HEK293 (cell line): Measurements from ENCODE around the gene AEBP1.

Experiments
- CTCF ChIA-PET: fragments of 350-600 bp; formaldehyde crosslinking; extraction: SDS; loops from one replicate; lab custom pipeline; 2021; ENCODE audit warnings: antibody characterized with exemption; lab: Yijun Ruan, JAX
- POLR2A ChIA-PET: fragments of 300-600 bp; formaldehyde crosslinking; extraction: SDS; loops from one replicate; lab custom pipeline; 2020; ENCODE audit warnings: antibody characterized with exemption, inconsistent platforms; lab: Yijun Ruan, JAX
- H3K27ac ChIP-seq: fragments of 200-500 bp; sonication (Bioruptor generic); 2 replicates; pipeline ENCODE4 v1.5.1; 2014; ENCODE audit warnings: low read depth, low read length, control low read depth, inconsistent platforms; ENCODE audit errors: extremely low read depth
- H3K36me3 ChIP-seq, 2 experiments: fragments of 200-500 bp in 1 of 2; sonication (Bioruptor generic) in 1 of 2; 1 replicate in 1 of 2; 2 replicates in 1 of 2; pipeline ENCODE4 v1.5.1; 2014 to 2017; ENCODE audit warnings: inconsistent platforms in 2 of 2, low read length in 2 of 2; ENCODE audit not compliant: control insufficient read depth in 2 of 2, insufficient read depth in 1 of 2
- H3K4me1 ChIP-seq: fragments of 200-500 bp; sonication (Bioruptor generic); 2 replicates; pipeline ENCODE4 v1.5.1; 2014; ENCODE audit warnings: mild to moderate bottlenecking, low read length, inconsistent platforms; ENCODE audit not compliant: control insufficient read depth, insufficient read depth
- H3K4me3 ChIP-seq: 2 replicates; pipeline ENCODE4 v1.5.1; 2011; ENCODE audit warnings: low read depth, mild to moderate bottlenecking, control low read depth, low read length, moderate library complexity
- H3K9me3 ChIP-seq: fragments of 200-500 bp; sonication (Bioruptor generic); 2 replicates; pipeline ENCODE4 v1.5.1; 2014; ENCODE audit warnings: low read depth, low read length, inconsistent platforms; ENCODE audit not compliant: control insufficient read depth, insufficient read depth
- GLIS1 ChIP-seq: fragments of 450-650 bp; formaldehyde crosslinking; IDR thresholded peaks from 2 replicates; pipeline ENCODE4 v1.5.1; 2016; ENCODE audit warnings: missing biosample characterization, missing genetic modification characterization
- REPIN1 ChIP-seq: fragments of 450-650 bp; formaldehyde crosslinking; IDR thresholded peaks from 2 replicates; pipeline ENCODE4 v1.5.1; 2017; ENCODE audit warnings: missing biosample characterization, missing genetic modification characterization, low read depth
- ZBTB20 ChIP-seq: fragments of 450-650 bp; formaldehyde crosslinking; IDR thresholded peaks from 2 replicates; pipeline ENCODE4 v1.5.1; 2016; ENCODE audit warnings: missing biosample characterization, missing genetic modification characterization
- ZEB2 ChIP-seq: fragments of 450-650 bp; formaldehyde crosslinking; IDR thresholded peaks from 2 replicates; pipeline ENCODE4 v1.5.1; 2016; ENCODE audit warnings: missing biosample characterization, missing genetic modification characterization
- ZNF146 ChIP-seq: fragments of 450-650 bp; formaldehyde crosslinking; IDR thresholded peaks from 2 replicates; pipeline ENCODE4 v1.5.1; 2016; ENCODE audit warnings: missing biosample characterization, missing genetic modification characterization
- ZNF211 ChIP-seq: fragments of 450-650 bp; formaldehyde crosslinking; IDR thresholded peaks from 2 replicates; pipeline ENCODE4 v1.5.1; 2016; ENCODE audit warnings: low read depth, missing biosample characterization, missing genetic modification characterization
- ZNF23 ChIP-seq: fragments of 450-650 bp; formaldehyde crosslinking; IDR thresholded peaks from 2 replicates; pipeline ENCODE4 v1.5.1; 2016; ENCODE audit warnings: missing biosample characterization, missing genetic modification characterization, borderline replicate concordance
- ZNF510 ChIP-seq: fragments of 450-650 bp; formaldehyde crosslinking; IDR thresholded peaks from 2 replicates; pipeline ENCODE4 v1.5.1; 2018; ENCODE audit warnings: mild to moderate bottlenecking, missing genetic modification characterization, missing biosample characterization; ENCODE audit not compliant: insufficient replicate concordance
- ZNF558 ChIP-seq: fragments of 450-650 bp; formaldehyde crosslinking; IDR thresholded peaks from 2 replicates; pipeline ENCODE4 v1.5.1; 2016; ENCODE audit warnings: missing biosample characterization, missing genetic modification characterization
- ZNF610 ChIP-seq: fragments of 450-650 bp; formaldehyde crosslinking; IDR thresholded peaks from 2 replicates; pipeline ENCODE4 v1.5.1; 2016; ENCODE audit warnings: missing biosample characterization, missing genetic modification characterization, borderline replicate concordance
- ZNF626 ChIP-seq: fragments of 450-650 bp; sonication (Bioruptor Pico); formaldehyde crosslinking; IDR thresholded peaks from 2 replicates; pipeline ENCODE4 v1.5.1; 2018; ENCODE audit warnings: missing biosample characterization, missing genetic modification characterization, inconsistent platforms
- ZNF658 ChIP-seq: fragments of 450-650 bp; formaldehyde crosslinking; IDR thresholded peaks from 2 replicates; pipeline ENCODE4; 2016; ENCODE audit warnings: missing biosample characterization, missing genetic modification characterization
- ZNF677 ChIP-seq: fragments of 450-650 bp; IDR thresholded peaks from 2 replicates; pipeline ENCODE4 v1.5.0; 2018; ENCODE audit warnings: missing biosample characterization, mild to moderate bottlenecking, missing genetic modification characterization, moderate library complexity
- TF ChIP-seq, protein P1 (sequence below): fragments of 450-650 bp; formaldehyde crosslinking; IDR thresholded peaks from 2 replicates; pipeline ENCODE4; 2016; ENCODE audit warnings: missing biosample characterization, missing genetic modification characterization
- TF ChIP-seq, protein P2 (sequence below): fragments of 450-650 bp; formaldehyde crosslinking; IDR thresholded peaks from 2 replicates; pipeline ENCODE4 v1.5.1; 2016; ENCODE audit warnings: missing biosample characterization, missing genetic modification characterization
- TF ChIP-seq, protein P3 (sequence below): fragments of 450-650 bp; formaldehyde crosslinking; IDR thresholded peaks from 2 replicates; pipeline ENCODE4 v1.5.1; 2017; ENCODE audit warnings: missing biosample characterization, missing genetic modification characterization
- TF ChIP-seq, protein P4 (sequence below): fragments of 450-650 bp; formaldehyde crosslinking; IDR thresholded peaks from 2 replicates; pipeline ENCODE4 v1.5.1; 2016; ENCODE audit warnings: missing biosample characterization, missing genetic modification characterization
- TF ChIP-seq, protein P5 (sequence below): fragments of 450-650 bp; formaldehyde crosslinking; IDR thresholded peaks from 2 replicates; pipeline ENCODE4 v1.5.1; 2016; ENCODE audit warnings: missing biosample characterization, missing genetic modification characterization
- TF ChIP-seq, protein P6 (sequence below): fragments of 450-650 bp; formaldehyde crosslinking; IDR thresholded peaks from 2 replicates; pipeline ENCODE4 v1.5.1; 2016; ENCODE audit warnings: missing biosample characterization, missing genetic modification characterization

Gene AEBP1

DNA sequence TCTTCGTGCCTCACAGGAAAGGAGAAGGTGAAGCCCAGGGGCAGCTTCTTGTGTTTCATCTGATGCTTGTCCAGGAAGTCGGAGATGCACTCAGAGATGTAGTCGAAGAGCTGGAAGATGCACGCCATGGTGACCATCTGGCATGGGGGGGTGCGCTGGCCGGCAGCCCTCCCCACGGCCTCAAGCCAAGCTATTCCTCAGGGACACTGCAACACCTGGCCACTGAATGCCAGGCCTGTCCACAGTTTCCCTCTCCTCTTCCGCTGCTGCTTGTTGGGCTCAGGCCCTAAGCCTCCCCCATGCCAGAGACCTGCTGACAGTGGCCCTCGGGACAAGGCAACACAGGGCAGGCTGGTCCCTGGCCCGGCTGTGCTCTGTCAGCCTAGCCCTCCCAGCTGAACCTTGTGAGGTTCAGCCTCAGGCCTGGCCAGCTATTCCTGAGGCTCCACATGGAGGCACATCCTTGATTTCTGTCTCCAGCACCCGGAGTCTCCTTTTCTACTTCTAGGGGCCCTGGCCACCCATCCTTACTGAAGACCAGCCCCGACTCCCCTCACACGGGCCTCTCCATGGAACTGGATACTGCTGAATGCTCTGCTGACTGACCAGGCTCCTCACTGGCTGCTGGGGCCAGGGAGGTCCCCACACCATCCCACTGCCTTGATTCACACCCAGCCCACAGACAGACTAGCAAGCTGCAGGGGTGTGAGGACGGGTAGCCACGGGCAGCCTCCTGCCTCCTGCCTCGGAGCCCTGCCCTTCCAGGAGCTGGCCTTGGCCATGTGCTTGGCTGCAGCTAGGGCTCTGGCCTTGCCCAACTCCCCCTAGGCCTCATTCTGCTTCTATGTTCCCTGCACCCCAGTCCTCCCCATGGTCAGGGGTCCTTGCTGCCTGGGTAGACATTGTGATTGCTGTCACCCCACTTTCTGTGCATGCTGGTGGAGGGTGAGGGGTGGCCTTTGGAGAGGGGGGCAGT lies 47.1 kb downstream of the AEBP1 start:
- ChIA-PET POLR2A (no interaction called here), CTCF (no interaction called here)

DNA sequence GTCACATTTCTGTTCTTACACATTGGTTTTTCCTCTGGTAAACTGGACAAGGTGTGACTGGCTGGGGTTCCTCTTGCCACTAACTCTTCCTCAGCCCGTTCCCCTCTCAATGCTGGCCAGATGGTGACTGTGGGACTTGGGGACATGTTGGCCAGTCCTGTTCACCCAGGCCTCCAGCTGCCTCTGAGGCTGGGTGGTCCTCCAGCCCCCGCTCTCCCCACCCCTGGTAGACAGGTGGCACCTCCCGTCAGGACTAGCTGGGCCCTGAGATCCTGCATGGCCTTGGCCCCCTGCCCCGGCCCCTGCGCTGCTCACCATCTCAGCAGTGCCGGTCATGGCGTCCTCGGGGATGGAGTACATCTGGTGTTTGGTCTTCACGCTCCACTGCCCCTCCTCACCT lies 47.8 kb downstream of the AEBP1 start:
- POLR2A ChIA-PET = no interaction called here

More for the DNA sequence above, 47.1 kb downstream of the AEBP1 start:
- no peaks in the 10 kb centered on the region for H3K36me3 ChIP-seq
- no peak overlapping the region for H3K27ac ChIP-seq
- H3K4me1 ChIP-seq = no peaks in the 10 kb centered on the region
- no peak for TF ChIP-seq GLIS1 (tag by site-specific recombination)
- no peaks in the 10 kb centered on the region for H3K9me3 ChIP-seq
- H3K4me3 ChIP-seq = no peak overlapping the region

More for the DNA sequence above, 47.8 kb downstream of the AEBP1 start:
- CTCF ChIA-PET = no interaction called here
- H3K27ac ChIP-seq = no peak overlapping the region
- TF ChIP-seq, protein P1, sequence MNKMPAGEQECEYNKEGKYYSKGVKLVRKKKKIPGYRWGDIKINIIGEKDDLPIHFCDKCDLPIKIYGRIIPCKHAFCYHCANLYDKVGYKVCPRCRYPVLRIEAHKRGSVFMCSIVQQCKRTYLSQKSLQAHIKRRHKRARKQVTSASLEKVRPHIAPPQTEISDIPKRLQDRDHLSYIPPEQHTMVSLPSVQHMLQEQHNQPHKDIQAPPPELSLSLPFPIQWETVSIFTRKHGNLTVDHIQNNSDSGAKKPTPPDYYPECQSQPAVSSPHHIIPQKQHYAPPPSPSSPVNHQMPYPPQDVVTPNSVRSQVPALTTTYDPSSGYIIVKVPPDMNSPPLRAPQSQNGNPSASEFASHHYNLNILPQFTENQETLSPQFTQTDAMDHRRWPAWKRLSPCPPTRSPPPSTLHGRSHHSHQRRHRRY (tag by site-specific recombination) = no peak
- no peak for TF ChIP-seq ZNF23 (tag by site-specific recombination)
- no peak for TF ChIP-seq ZNF626
- no peak for TF ChIP-seq ZNF146 (tag by site-specific recombination)
- no peak for TF ChIP-seq ZBTB20 (tag by site-specific recombination)
- TF ChIP-seq, protein P2, sequence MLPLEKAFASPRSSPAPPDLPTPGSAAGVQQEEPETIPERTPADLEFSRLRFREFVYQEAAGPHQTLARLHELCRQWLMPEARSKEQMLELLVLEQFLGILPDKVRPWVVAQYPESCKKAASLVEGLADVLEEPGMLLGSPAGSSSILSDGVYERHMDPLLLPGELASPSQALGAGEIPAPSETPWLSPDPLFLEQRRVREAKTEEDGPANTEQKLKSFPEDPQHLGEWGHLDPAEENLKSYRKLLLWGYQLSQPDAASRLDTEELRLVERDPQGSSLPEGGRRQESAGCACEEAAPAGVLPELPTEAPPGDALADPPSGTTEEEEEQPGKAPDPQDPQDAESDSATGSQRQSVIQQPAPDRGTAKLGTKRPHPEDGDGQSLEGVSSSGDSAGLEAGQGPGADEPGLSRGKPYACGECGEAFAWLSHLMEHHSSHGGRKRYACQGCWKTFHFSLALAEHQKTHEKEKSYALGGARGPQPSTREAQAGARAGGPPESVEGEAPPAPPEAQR (tag by site-specific recombination) = no peak
- TF ChIP-seq ZNF658 (tag by site-specific recombination) = no peak
- TF ChIP-seq, protein P3, sequence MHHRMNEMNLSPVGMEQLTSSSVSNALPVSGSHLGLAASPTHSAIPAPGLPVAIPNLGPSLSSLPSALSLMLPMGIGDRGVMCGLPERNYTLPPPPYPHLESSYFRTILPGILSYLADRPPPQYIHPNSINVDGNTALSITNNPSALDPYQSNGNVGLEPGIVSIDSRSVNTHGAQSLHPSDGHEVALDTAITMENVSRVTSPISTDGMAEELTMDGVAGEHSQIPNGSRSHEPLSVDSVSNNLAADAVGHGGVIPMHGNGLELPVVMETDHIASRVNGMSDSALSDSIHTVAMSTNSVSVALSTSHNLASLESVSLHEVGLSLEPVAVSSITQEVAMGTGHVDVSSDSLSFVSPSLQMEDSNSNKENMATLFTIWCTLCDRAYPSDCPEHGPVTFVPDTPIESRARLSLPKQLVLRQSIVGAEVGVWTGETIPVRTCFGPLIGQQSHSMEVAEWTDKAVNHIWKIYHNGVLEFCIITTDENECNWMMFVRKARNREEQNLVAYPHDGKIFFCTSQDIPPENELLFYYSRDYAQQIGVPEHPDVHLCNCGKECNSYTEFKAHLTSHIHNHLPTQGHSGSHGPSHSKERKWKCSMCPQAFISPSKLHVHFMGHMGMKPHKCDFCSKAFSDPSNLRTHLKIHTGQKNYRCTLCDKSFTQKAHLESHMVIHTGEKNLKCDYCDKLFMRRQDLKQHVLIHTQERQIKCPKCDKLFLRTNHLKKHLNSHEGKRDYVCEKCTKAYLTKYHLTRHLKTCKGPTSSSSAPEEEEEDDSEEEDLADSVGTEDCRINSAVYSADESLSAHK (tag by site-specific recombination) = no peak
- no peak for TF ChIP-seq ZNF510 (tag by site-specific recombination)
- TF ChIP-seq ZNF610 (tag by site-specific recombination) = no peak
- no peak for TF ChIP-seq REPIN1 (tag by site-specific recombination)
- TF ChIP-seq, protein P4, sequence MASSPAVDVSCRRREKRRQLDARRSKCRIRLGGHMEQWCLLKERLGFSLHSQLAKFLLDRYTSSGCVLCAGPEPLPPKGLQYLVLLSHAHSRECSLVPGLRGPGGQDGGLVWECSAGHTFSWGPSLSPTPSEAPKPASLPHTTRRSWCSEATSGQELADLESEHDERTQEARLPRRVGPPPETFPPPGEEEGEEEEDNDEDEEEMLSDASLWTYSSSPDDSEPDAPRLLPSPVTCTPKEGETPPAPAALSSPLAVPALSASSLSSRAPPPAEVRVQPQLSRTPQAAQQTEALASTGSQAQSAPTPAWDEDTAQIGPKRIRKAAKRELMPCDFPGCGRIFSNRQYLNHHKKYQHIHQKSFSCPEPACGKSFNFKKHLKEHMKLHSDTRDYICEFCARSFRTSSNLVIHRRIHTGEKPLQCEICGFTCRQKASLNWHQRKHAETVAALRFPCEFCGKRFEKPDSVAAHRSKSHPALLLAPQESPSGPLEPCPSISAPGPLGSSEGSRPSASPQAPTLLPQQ (tag by site-specific recombination) = no peak
- TF ChIP-seq ZEB2 (tag by site-specific recombination) = no peak
- TF ChIP-seq ZNF558 (tag by site-specific recombination) = no peak
- no peak for TF ChIP-seq ZNF211 (tag by site-specific recombination)
- TF ChIP-seq, protein P5, sequence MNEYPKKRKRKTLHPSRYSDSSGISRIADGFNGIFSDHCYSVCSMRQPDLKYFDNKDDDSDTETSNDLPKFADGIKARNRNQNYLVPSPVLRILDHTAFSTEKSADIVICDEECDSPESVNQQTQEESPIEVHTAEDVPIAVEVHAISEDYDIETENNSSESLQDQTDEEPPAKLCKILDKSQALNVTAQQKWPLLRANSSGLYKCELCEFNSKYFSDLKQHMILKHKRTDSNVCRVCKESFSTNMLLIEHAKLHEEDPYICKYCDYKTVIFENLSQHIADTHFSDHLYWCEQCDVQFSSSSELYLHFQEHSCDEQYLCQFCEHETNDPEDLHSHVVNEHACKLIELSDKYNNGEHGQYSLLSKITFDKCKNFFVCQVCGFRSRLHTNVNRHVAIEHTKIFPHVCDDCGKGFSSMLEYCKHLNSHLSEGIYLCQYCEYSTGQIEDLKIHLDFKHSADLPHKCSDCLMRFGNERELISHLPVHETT (tag by site-specific recombination) = no peak
- no peak for TF ChIP-seq ZNF677 (tag by site-specific recombination)
- TF ChIP-seq, protein P6, sequence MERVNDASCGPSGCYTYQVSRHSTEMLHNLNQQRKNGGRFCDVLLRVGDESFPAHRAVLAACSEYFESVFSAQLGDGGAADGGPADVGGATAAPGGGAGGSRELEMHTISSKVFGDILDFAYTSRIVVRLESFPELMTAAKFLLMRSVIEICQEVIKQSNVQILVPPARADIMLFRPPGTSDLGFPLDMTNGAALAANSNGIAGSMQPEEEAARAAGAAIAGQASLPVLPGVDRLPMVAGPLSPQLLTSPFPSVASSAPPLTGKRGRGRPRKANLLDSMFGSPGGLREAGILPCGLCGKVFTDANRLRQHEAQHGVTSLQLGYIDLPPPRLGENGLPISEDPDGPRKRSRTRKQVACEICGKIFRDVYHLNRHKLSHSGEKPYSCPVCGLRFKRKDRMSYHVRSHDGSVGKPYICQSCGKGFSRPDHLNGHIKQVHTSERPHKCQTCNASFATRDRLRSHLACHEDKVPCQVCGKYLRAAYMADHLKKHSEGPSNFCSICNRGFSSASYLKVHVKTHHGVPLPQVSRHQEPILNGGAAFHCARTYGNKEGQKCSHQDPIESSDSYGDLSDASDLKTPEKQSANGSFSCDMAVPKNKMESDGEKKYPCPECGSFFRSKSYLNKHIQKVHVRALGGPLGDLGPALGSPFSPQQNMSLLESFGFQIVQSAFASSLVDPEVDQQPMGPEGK = no peak
- H3K4me3 ChIP-seq = no peak overlapping the region
- H3K9me3 ChIP-seq = no peaks in the 10 kb centered on the region
- no peaks in the 10 kb centered on the region for H3K36me3 ChIP-seq
- no peaks in the 10 kb centered on the region for H3K4me1 ChIP-seq
